ENCODE data around the gene THEMIS.
"Not testable (repeated sequence)": the region's sequence is repeated elsewhere in the genome, so short reads cannot be mapped to it uniquely, and the experiment has no call there.

Gene THEMIS

DNA sequence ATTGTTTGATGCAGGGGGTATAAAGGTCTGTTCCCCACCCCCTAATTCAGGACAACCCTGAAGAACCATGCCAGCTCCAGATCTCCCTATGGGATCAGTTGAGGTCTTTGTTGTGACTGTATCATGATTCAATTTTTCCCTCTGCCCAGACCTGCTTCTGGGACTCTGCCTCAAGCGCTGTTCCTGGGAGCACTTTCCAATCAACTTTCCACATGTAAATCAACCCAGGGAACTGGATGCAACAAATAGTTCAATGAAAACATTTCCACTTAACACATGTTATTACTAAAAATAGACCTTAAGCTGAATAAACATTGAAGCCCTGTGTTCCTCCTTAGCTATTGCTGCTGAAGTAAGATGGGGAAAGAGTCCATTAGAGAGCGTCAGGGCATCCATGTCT is 184.4 kb downstream of the THEMIS start:
- DNase-seq, result no peak

DNA sequence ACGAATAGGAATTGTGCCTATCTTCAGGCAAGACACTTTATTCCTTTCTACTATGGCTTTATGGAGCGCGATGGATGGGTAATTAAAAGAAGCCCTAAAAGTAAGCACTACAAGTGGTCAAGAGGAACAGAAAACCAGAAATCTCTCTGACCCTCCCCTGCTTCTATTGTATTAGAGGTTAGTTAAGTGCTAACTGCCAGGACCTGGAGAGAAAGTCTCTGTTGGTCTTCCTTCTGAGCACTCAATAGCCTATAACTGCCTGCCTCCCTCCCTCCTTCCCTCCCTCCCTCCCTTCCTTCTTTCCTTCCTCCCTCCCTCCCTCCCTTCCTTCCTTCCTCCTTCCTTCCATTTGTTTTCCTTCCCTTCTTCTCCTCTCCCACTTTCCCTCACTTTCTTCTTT is 190.2 kb downstream of the THEMIS start:
- no peak for DNase-seq

DNA sequence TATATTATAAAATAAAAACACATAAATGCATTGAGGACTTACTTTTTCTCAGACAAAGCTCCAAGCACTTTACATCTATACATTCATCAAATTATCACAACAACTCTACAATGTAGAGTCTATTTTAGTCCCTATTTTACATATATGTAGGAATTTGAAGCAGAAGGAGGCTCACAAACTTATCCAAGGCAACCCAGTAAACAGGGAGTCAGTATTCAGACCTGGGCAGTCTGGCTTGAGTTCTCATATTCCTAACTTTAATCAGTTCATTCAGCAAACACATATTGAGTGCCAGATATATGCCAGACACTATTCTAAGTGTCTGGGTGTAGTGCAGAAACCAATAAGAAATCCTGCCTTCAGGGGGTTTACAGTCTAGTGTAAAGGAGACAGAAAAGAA is 194.6 kb downstream of the THEMIS start:
- no peak for DNase-seq

DNA sequence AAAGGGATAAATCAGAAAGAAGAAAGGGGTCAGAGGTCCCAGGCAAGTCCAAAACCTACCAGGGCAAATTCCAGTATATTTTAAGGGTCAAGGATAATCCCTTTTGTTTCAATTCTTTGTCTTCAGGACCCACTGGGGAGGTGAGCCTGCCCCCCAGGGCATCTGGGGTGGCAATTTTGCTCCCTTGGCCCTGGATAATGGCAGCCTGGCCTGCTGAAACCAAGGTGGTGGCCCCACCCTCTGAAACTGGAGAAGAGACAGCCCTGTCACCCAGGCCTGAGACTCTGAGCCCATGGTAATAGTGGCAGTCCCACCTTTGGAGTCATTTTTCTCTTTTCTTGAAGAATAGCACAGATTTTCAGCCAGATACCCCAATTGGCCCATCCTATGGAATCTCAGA is 205.8 kb downstream of the THEMIS start:
- no peak for DNase-seq

DNA sequence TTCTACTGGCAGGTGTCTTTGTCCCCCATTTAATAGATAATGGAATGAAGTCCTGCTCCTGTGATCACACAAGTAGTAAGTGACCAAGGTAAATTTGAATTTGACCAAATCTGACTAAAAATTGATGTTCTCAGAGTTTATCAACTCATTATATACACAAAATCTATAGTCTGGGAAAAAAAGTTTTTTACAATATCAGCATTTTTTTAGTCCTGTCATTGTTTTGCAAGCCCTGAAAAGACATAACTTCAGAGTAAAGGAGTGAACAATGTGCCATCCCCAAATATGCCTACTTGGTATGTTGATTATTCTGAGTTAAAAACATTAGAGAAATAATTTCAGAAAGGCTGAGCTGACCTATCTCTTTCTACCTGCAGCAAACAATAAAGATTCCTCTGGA is 209.7 kb downstream of the THEMIS start:
- DNase-seq, result no peak

DNA sequence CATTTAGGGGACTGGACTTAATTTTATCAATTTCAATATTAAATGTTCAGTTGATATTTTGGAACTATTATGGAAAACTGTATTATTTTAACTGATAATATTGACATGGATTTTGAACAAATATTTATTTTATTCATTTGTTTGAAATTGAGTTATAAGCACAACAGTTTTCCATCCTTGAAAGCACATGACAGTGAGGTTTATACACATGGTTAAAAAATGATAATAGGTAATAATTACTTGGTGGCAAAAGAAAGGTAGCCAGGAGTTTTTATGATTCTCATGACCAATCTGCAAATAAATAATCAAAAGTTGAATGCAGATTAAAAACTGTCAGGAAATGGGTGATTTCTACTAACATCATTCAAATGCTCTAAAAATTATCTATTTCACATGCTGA is 210.3 kb downstream of the THEMIS start:
- no peak for DNase-seq

DNA sequence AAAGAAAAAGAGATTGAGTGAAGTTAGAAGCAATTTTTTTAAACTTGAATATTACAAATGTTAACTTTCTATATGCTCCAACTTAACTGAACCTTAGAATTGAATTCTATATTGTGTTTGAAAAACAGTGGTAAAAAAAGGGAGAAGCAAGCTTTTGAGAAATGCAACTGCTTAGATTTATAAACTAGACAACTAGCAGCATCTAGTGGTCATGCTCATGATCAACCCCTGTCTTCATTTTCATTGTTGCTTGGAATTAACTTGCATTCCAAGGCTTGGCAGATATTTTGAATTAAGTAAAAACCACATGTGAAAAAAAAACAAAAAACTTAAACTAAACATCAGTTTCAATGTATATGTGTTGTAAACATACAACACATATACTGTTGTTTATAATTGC is 210.8 kb downstream of the THEMIS start:
- DNase-seq, result no peak

DNA sequence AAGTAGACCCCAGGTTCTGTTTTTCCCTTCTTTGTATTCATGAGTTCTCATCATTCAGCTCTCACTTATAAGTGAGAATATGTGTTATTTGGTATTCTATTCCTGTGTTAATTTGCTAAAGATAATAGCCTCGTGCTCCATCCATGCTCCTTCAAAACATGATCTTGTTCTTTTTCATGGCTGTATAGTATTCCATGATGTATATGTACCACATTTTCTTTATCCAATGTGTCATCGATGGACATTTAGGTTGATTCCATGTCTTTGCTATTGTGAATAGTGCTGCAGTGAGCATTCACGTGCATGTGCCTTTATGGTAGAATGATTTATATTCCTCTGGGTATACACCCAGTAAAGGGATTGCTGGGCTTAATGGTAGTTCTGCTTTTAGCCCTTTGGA is 213.4 kb downstream of the THEMIS start:
- DNase-seq, result not testable (repeated sequence)

DNA sequence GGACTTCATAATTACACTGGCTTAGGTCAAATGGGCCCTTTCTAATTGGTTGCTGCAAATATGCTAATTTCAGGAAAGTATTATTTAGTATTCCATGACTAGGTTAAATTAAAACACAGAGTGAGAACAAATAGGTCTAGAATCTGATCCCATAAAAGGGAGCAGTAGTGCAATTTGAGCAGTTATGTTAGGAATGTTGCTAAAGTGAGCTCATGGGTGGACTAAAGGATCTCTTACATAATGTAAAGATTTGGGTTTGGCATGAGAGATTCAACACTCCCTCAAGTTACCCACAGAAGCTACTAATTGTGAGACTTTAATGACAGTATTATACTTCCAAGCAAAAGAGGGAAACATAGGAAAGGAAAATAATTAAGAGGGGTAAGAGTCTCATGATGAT is 214.8 kb downstream of the THEMIS start:
- DNase-seq, result no peak

DNA sequence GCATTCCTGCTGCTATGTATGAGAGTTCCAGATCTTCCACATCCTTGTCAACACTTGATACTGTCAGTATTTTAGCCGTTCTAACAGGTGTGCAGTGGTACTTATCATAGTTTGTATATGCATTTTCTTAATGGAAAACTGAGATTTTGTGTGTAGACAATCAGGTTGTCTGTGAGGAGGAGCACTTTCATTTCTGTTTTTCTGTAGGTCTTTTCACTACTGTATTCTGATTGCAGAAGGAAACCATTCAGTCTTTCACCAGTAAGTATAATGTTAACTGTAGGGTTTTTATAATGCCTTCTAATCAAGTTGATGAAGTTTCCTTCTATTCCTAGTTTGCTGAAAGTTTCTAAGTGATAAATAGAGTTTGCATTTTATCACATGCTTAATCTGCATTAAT is 216.4 kb downstream of the THEMIS start:
- no peak for DNase-seq
